ENCODE measurements around the gene FIBCD1. TPM values are rescaled to one million over a fixed set of nuclear protein-coding genes. Genes with fewer than 3 reads are reported as not detected.

FIBCD1 gene
- polyA plus RNA-seq, 1 donor (not counting 4 experiments of a cell fraction or from before 2014, with no cell fraction given): 0.79 TPM

- Histone ChIP-seq H2AFZ (ENCODE audit: control insufficient read depth, low read length) (no peak overlapping the region), H3K79me2 (ENCODE audit: control insufficient read depth, insufficient read depth, low read length) (no peaks in the 10 kb centered on the region), H3K9me3 (ENCODE audit: control insufficient read depth, low read depth, low read length) (no peaks in the 10 kb centered on the region), H3K27me3 (ENCODE audit: control insufficient read depth, extremely low read depth, insufficient read depth, low read length) (peaks cover 55% of the 10 kb centered on the region), H3K4me2 (ENCODE audit: control insufficient read depth, extremely low read depth, insufficient read depth, low read depth, low read length) (no peak overlapping the region), H3K4me1 (ENCODE audit: control insufficient read depth, extremely low read depth, insufficient read depth, low read length) (no peaks in the 10 kb centered on the region), H3K27ac (ENCODE audit: control insufficient read depth, insufficient read depth, low read length) (no peak overlapping the region), H3K4me3 (ENCODE audit: control insufficient read depth in 2 of 3, extremely low read depth in 1 of 3, insufficient read depth in 2 of 3, low read depth in 1 of 3, low read length in 3 of 3) (no peak overlapping the region), H3K9ac (ENCODE audit: control insufficient read depth, extremely low read depth, insufficient read depth, low read length) (no peak overlapping the region), H3K36me3 (ENCODE audit: control insufficient read depth in 2 of 2, extremely low read depth in 1 of 2, insufficient read depth in 2 of 2, low read length in 2 of 2) (no peaks in the 10 kb centered on the region), H3K9me1 (ENCODE audit: control insufficient read depth, extremely low read depth, insufficient read depth, low read length) (no peaks in the 10 kb centered on the region), H4K20me1 (ENCODE audit: control insufficient read depth, extremely low read depth, insufficient read depth, low read length) (no peaks in the 10 kb centered on the region)
- DNase-seq (ENCODE audit: low read depth, low spot score) (no peak), FAIRE-seq (no peak)
- TF ChIP-seq, protein P1, sequence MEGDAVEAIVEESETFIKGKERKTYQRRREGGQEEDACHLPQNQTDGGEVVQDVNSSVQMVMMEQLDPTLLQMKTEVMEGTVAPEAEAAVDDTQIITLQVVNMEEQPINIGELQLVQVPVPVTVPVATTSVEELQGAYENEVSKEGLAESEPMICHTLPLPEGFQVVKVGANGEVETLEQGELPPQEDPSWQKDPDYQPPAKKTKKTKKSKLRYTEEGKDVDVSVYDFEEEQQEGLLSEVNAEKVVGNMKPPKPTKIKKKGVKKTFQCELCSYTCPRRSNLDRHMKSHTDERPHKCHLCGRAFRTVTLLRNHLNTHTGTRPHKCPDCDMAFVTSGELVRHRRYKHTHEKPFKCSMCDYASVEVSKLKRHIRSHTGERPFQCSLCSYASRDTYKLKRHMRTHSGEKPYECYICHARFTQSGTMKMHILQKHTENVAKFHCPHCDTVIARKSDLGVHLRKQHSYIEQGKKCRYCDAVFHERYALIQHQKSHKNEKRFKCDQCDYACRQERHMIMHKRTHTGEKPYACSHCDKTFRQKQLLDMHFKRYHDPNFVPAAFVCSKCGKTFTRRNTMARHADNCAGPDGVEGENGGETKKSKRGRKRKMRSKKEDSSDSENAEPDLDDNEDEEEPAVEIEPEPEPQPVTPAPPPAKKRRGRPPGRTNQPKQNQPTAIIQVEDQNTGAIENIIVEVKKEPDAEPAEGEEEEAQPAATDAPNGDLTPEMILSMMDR (optimal IDR thresholded peaks at IDR 0.05 in 1 of 3, IDR thresholded peaks at IDR 0.05 in 1 of 3, conservative IDR thresholded peaks at IDR 0.05 in 1 of 3; ENCODE audit: extremely low read depth in 1 of 3, insufficient read depth in 2 of 3, low read length in 3 of 3): no peak
- no peak for TF ChIP-seq EZH2 (IDR thresholded peaks at IDR 0.05; ENCODE audit: low read length)
- dilution Hi-C loops (cut with MboI; ENCODE audit: extremely low pct_ligation_motif_present, low sequenced_read_pairs): no loop called here
Observed at GRCh38 chr9:130986356-130986965, 47.4 kb upstream of the FIBCD1 start.

- Histone ChIP-seq H3K4me2 (ENCODE audit: control insufficient read depth, extremely low read depth, insufficient read depth, low read depth, low read length) (no peak overlapping the region), H3K36me3 (ENCODE audit: control insufficient read depth in 2 of 2, extremely low read depth in 1 of 2, insufficient read depth in 2 of 2, low read length in 2 of 2) (no peaks in the 10 kb centered on the region), H3K4me3 (ENCODE audit: control insufficient read depth in 2 of 3, extremely low read depth in 1 of 3, insufficient read depth in 2 of 3, low read depth in 1 of 3, low read length in 3 of 3) (no peak overlapping the region), H2AFZ (ENCODE audit: control insufficient read depth, low read length) (no peak overlapping the region), H3K27me3 (ENCODE audit: control insufficient read depth, extremely low read depth, insufficient read depth, low read length) (peaks cover 51% of the 10 kb centered on the region), H3K9ac (ENCODE audit: control insufficient read depth, extremely low read depth, insufficient read depth, low read length) (no peak overlapping the region), H3K9me1 (ENCODE audit: control insufficient read depth, extremely low read depth, insufficient read depth, low read length) (no peaks in the 10 kb centered on the region), H3K27ac (ENCODE audit: control insufficient read depth, insufficient read depth, low read length) (no peak overlapping the region), H3K4me1 (ENCODE audit: control insufficient read depth, extremely low read depth, insufficient read depth, low read length) (no peaks in the 10 kb centered on the region), H3K9me3 (ENCODE audit: control insufficient read depth, low read depth, low read length) (no peaks in the 10 kb centered on the region), H4K20me1 (ENCODE audit: control insufficient read depth, extremely low read depth, insufficient read depth, low read length) (no peaks in the 10 kb centered on the region), H3K79me2 (ENCODE audit: control insufficient read depth, insufficient read depth, low read length) (no peaks in the 10 kb centered on the region)
- no peak for FAIRE-seq
- no peak for TF ChIP-seq EZH2 (IDR thresholded peaks at IDR 0.05; ENCODE audit: low read length)
- TF ChIP-seq, protein P1 (optimal IDR thresholded peaks at IDR 0.05 in 1 of 3, IDR thresholded peaks at IDR 0.05 in 1 of 3, conservative IDR thresholded peaks at IDR 0.05 in 1 of 3; ENCODE audit: extremely low read depth in 1 of 3, insufficient read depth in 2 of 3, low read length in 3 of 3): no peak
- no peak for DNase-seq (ENCODE audit: low read depth, low spot score)
- dilution Hi-C loops (cut with MboI; ENCODE audit: extremely low pct_ligation_motif_present, low sequenced_read_pairs): no loop called here
Observed at GRCh38 chr9:130985606-130986162, 46.6 kb upstream of the FIBCD1 start.

Measured in keratinocyte (primary cell).